ENCODE results near the gene PCBP2. TPM values are rescaled to one million over a fixed set of nuclear protein-coding genes. Genes with fewer than 3 reads are reported as not detected.

The PCBP2 gene
- total and polyA plus RNA-seq, 10 of the 15 experiments (the other 5 are each of a cell fraction or from before 2014, with no cell fraction given), result 109 to 803 (median 327) TPM

DNA sequence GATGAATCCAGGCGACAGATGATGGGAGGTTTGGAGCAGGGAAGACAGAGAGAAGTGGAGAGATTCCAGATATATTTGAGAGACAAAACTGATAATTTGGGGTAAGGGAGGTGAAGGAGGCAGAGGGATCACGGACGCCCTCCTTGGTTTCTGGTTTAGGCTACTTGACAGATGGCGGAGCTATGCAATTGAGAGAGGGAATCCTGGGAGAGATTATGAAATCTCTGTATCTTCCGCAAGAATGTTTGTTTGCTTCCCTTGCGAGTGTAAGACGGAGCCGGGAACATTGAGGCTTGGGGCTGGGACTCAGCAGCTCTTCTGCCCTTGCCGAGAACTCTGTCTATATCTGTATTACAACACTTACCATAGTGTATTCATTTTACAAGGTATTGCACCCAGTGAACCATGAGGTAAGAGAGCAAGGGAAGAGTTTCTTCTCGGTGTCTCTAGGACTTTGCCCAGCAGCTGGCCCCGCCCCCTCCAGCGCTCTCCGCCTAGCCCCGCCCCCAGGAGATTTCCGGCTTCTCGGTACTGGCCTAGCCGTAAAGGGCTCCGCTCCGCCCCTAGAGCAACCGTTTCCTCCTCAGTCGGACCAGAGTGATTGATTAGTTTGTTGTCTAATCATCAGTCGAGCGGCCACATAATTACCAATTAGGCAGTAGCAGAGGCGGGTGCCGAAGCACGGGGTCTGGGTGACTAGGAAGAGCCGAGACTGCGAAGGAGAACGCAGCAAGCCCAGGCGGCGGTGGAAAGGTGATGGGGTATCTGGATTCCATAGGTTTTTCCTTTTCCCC, 10.7 kb upstream of the PCBP2 start, which contains the start of gene PRR13 (continued):
- TF ChIP-seq RFX5 (IDR thresholded peaks at IDR 0.05; ENCODE audit: low read depth, low read length), result no peak; the same call in 1 of the 2 replicates
- 0 out of 2 replicates have a peak, but pooled peaks have one; percentile 10 for TF ChIP-seq TCF3 (IDR thresholded peaks at IDR 0.05; ENCODE audit: borderline replicate concordance, insufficient read depth, low read depth, low read length)
- TF ChIP-seq, protein P1, sequence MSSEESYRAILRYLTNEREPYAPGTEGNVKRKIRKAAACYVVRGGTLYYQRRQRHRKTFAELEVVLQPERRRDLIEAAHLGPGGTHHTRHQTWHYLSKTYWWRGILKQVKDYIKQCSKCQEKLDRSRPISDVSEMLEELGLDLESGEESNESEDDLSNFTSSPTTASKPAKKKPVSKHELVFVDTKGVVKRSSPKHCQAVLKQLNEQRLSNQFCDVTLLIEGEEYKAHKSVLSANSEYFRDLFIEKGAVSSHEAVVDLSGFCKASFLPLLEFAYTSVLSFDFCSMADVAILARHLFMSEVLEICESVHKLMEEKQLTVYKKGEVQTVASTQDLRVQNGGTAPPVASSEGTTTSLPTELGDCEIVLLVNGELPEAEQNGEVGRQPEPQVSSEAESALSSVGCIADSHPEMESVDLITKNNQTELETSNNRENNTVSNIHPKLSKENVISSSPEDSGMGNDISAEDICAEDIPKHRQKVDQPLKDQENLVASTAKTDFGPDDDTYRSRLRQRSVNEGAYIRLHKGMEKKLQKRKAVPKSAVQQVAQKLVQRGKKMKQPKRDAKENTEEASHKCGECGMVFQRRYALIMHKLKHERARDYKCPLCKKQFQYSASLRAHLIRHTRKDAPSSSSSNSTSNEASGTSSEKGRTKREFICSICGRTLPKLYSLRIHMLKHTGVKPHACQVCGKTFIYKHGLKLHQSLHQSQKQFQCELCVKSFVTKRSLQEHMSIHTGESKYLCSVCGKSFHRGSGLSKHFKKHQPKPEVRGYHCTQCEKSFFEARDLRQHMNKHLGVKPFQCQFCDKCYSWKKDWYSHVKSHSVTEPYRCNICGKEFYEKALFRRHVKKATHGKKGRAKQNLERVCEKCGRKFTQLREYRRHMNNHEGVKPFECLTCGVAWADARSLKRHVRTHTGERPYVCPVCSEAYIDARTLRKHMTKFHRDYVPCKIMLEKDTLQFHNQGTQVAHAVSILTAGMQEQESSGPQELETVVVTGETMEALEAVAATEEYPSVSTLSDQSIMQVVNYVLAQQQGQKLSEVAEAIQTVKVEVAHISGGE (CRISPR knock-in tag; IDR thresholded peaks at IDR 0.05), result no peak
- peak; percentile 97 for TF ChIP-seq POLR2AphosphoS2 (IDR thresholded peaks at IDR 0.05; ENCODE audit: low read depth, low read length)
- TF ChIP-seq MYB (IDR thresholded peaks at IDR 0.05; ENCODE audit: borderline replicate concordance, low read depth, low read length), result no peak
- TF ChIP-seq NFXL1 (IDR thresholded peaks at IDR 0.05; ENCODE audit: borderline replicate concordance), result no peak
- no peak for TF ChIP-seq ZNF274 (IDR thresholded peaks at IDR 0.05; ENCODE audit: insufficient read depth, insufficient read length)
- peak; percentile 73 for TF ChIP-seq CREB1 (IDR thresholded peaks at IDR 0.05; ENCODE audit: low read depth)
- TF ChIP-seq MEF2A (IDR thresholded peaks at IDR 0.05; ENCODE audit: insufficient read depth, low read depth, low read length), result no peak
- TF ChIP-seq ZZZ3 (IDR thresholded peaks at IDR 0.05; ENCODE audit: control insufficient read depth, insufficient read length, low read depth), result no peak
- TF ChIP-seq KLF5 (IDR thresholded peaks at IDR 0.05; ENCODE audit: partially characterized antibody), result no peak
- TF ChIP-seq SUPT20H (IDR thresholded peaks at IDR 0.05; ENCODE audit: borderline replicate concordance, control insufficient read depth, low read depth, low read length), result no peak
- no peak for TF ChIP-seq NFIC (IDR thresholded peaks at IDR 0.05; ENCODE audit: low read depth, low read length)
- no peak for TF ChIP-seq ZNF217 (IDR thresholded peaks at IDR 0.05)
- TF ChIP-seq KDM1A (IDR thresholded peaks at IDR 0.05; ENCODE audit: borderline replicate concordance), result no peak
- TF ChIP-seq, protein P2, sequence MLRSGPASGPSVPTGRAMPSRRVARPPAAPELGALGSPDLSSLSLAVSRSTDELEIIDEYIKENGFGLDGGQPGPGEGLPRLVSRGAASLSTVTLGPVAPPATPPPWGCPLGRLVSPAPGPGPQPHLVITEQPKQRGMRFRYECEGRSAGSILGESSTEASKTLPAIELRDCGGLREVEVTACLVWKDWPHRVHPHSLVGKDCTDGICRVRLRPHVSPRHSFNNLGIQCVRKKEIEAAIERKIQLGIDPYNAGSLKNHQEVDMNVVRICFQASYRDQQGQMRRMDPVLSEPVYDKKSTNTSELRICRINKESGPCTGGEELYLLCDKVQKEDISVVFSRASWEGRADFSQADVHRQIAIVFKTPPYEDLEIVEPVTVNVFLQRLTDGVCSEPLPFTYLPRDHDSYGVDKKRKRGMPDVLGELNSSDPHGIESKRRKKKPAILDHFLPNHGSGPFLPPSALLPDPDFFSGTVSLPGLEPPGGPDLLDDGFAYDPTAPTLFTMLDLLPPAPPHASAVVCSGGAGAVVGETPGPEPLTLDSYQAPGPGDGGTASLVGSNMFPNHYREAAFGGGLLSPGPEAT (IDR thresholded peaks at IDR 0.05; ENCODE audit: low read depth), result no peak; the same call in 1 of the 2 replicates
- TF ChIP-seq KAT2A (conservative IDR thresholded peaks at IDR 0.05; ENCODE audit: control insufficient read depth, low read depth, low read length), result no peak
- peak; percentile 98; the same call in 1 of the 2 replicates for TF ChIP-seq PML (IDR thresholded peaks at IDR 0.05; ENCODE audit: low read length)
- no peak for TF ChIP-seq PAX8 (IDR thresholded peaks at IDR 0.05)
- TF ChIP-seq EP300 (IDR thresholded peaks at IDR 0.05; ENCODE audit: borderline replicate concordance in 1 of 2, control insufficient read depth in 1 of 2, low read depth in 2 of 2, low read length in 2 of 2), result no peak
- TF ChIP-seq RAD21 (IDR thresholded peaks at IDR 0.05; ENCODE audit: insufficient read depth, low read depth, low read length), result no peak
- TF ChIP-seq JUNB (IDR thresholded peaks at IDR 0.05), result no peak
- no peak for TF ChIP-seq HDGF (IDR thresholded peaks at IDR 0.05)
- TF ChIP-seq SMARCA5 (IDR thresholded peaks at IDR 0.05), result no peak
- no peak for TF ChIP-seq BCL11A (IDR thresholded peaks at IDR 0.05; ENCODE audit: low read depth, low read length)
- peak; percentile 63; the same call in 1 of the 2 replicates for TF ChIP-seq CBFB (IDR thresholded peaks at IDR 0.05; ENCODE audit: low read depth)

Measured in GM12878 (cell line).